SK-N-MC (cell line): Measurements from ENCODE around the gene ESR1.
"Not testable (repeated sequence)": the region's sequence is repeated elsewhere in the genome, so short reads cannot be mapped to it uniquely, and the experiment has no call there.

Source experiments
- DNase-seq: peaks from one replicate; pipeline ENCODE4 v3.0.0-alpha.2; 2011; ENCODE audit warnings: low read depth, low spot score
- H3K27ac ChIP-seq: fragments of 200-600 bp; sonication (generic); 2 replicates; pipeline ENCODE4 v1.5.1; 2016; ENCODE audit warnings: mixed run types
- H3K36me3 ChIP-seq: fragments of 200-600 bp; sonication (generic); 2 replicates; pipeline ENCODE4 v1.6.1; 2017; ENCODE audit warnings: antibody characterized with exemption, low read length, mixed read lengths; ENCODE audit not compliant: insufficient read depth
- H3K4me3 ChIP-seq: fragments of 200-600 bp; sonication (generic); 2 replicates; pipeline ENCODE4 v1.5.1; 2016
- H3K9ac ChIP-seq: fragments of 200-600 bp; sonication (generic); 2 replicates; pipeline ENCODE4 v1.8.0; 2017; ENCODE audit warnings: mixed run types, mixed read lengths; ENCODE audit not compliant: insufficient read length
- H3K9me3 ChIP-seq: fragments of 200-600 bp; sonication (generic); 2 replicates; pipeline ENCODE4 v1.6.1; 2017; ENCODE audit warnings: low read depth, mild to moderate bottlenecking, antibody characterized with exemption, low read length, moderate library complexity, mixed read lengths
- EZH2 ChIP-seq: fragments of 200-600 bp; sonication (generic); IDR thresholded peaks from one replicate; pipeline ENCODE4 v1.6.1; 2017; ENCODE audit warnings: antibody characterized with exemption
- FOXP2 ChIP-seq: optimal IDR thresholded peaks from 2 replicates; pipeline ENCODE3; 2011; ENCODE audit warnings: mild to moderate bottlenecking, moderate library complexity; ENCODE audit not compliant: insufficient read depth; ENCODE audit errors: extremely low read length, control extremely low read depth
- POLR2AphosphoS5 ChIP-seq: IDR thresholded peaks from 2 replicates; pipeline ENCODE4 v1.6.1; 2012; ENCODE audit warnings: mild to moderate bottlenecking, low read depth, low read length, borderline replicate concordance

ESR1 gene

DNA sequence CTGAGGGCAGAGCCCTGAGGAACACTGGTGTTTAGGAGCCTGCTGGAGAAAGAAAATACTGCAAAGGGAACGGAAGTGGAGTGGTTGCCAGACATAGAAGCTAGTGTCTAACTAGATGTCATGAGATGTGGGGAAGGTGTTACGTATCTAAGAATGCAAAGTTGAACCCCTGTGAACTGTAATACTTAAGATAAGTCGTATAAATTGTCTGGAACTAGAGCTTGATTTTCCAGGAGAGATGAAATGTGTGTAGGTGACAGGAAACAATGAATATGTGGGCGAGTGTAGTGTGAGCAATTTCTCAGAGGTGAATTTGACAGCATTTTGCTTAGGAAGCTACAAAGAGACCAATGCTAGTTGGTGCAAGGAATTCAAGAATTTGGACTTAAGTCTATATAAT is 27.9 kb downstream of the ESR1 start:
- Histone ChIP-seq H3K4me3 (no peak overlapping the region), H3K9me3 (no peaks in the 10 kb centered on the region), H3K27ac (no peak overlapping the region), H3K9ac (no peak overlapping the region), H3K36me3 (no peaks in the 10 kb centered on the region)
- no peak for TF ChIP-seq EZH2
- no peak for TF ChIP-seq POLR2AphosphoS5
- TF ChIP-seq FOXP2: no peak
- no peak for DNase-seq

DNA sequence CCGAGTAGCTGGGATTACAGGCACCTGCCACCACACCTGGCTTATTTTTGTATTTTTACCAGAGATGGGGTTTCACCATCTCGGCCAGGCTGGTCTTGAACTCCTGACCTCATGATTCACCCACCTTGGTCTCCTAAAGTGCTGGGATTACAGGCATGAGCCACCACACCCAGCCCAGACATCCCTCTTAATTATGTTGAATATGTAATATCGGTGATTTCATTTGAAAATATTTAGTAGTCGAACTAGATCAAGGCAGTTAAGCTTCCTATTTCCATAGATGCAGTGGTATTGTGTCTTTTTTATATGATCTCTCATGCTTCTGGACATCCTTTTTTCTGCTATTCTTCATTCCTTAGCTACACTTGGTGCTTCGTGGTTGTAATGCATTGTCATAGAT is 29.7 kb downstream of the ESR1 start:
- Histone ChIP-seq H3K9me3 (no peaks in the 10 kb centered on the region), H3K4me3 (no peak overlapping the region), H3K27ac (no peak overlapping the region), H3K36me3 (no peaks in the 10 kb centered on the region), H3K9ac (no peak overlapping the region)
- TF ChIP-seq EZH2 (no peak), FOXP2 (no peak), POLR2AphosphoS5 (no peak)
- no peak for DNase-seq

DNA sequence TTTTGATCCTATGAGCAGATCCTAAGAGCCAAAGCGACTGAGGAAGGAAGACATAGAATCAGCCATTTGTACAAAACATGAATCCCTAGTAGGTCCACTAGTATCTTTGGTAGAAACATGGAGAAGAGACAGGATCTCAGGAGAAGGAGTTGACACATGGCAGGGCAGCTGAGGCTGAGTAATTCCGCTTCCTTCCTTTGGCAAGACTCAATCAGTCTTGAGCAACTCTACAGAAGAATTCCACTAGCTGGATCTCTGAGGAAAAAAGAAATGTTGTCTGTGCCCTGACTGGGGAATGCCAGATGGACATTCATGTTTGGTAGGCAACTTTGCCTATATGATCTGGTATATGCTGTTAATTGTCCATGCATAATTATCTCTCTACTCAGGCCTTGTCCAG is 35.3 kb downstream of the ESR1 start:
- TF ChIP-seq EZH2: no peak
- TF ChIP-seq POLR2AphosphoS5: no peak
- no peak for TF ChIP-seq FOXP2
- Histone ChIP-seq H3K4me3 (no peak overlapping the region), H3K9me3 (no peaks in the 10 kb centered on the region), H3K27ac (no peak overlapping the region), H3K9ac (no peak overlapping the region), H3K36me3 (no peaks in the 10 kb centered on the region)
- DNase-seq: no peak

DNA sequence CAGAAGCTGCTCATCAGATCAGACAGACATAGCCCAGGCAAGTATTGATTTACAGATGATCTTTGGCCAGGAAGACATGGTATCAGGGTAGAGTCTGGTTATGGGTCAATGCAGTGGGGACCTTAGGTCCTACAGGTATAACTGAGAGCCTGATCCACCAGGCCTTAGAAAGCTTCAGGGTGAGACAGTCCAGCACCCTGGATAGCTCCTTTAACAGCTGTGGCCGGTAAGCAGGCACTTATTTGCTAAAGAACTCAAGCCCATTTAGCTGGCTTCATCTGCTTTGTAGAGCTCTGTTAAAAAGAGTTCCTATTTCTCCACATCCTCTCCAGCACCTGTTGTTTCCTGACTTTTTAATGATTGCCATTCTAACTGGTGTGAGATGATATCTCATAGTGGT is 39.6 kb downstream of the ESR1 start:
- H3K9me3 ChIP-seq: no peaks in the 10 kb centered on the region
- no peak overlapping the region for H3K4me3 ChIP-seq
- no peak overlapping the region for H3K9ac ChIP-seq
- no peaks in the 10 kb centered on the region for H3K36me3 ChIP-seq
- no peak for TF ChIP-seq POLR2AphosphoS5
- no peak for TF ChIP-seq EZH2
- DNase-seq: peak; percentile 32
- H3K27ac ChIP-seq: no peak overlapping the region

DNA sequence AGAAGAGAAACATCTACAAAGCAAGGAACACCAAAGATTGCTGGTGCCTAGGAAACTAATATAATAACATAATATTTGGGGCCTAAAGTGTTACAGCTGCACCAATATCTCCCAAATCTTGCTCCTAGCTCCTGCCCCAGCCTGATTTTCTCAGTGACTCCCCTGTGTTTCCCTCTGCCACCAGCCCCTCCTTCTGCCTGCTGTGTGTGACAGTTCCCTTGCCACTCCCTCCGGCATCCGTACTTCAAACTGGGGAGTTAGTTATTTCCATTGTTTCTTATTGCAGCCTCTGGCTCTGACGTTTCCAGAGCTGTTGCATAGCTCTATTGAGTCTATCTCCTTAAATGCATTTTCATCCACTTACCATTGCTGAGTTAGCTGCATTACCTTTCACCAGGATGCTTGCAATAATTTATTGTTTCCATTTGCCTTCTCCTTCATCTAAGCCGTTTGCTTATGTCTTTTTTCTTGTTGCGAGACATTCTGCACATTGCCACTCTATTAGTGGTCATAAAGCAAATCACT is 43.1 kb downstream of the ESR1 start:
- Histone ChIP-seq H3K4me3 (no peak overlapping the region), H3K36me3 (no peaks in the 10 kb centered on the region), H3K9me3 (no peaks in the 10 kb centered on the region), H3K27ac (no peak overlapping the region), H3K9ac (no peak overlapping the region)
- no peak for DNase-seq
- TF ChIP-seq EZH2 (no peak), FOXP2 (no peak), POLR2AphosphoS5 (no peak)

DNA sequence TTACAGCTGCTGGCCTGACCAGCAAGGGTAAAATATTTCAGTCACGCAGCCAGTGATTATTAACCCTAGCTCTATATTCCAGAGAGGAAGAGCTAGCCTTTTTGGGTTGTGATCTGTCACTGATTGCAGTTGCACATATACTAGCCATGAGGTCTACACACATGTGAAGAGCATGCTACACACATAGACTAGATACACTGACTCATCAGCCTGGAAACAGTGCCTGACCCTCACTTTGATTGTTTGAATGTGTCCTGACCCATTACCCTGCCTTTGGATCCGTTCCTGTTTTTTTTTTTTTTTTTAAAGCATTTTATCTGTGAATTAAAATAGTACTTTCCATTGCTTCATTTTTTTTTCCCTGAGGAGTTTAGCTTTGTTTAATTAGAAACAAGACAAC is 50.8 kb downstream of the ESR1 start:
- Histone ChIP-seq H3K36me3 (no peaks in the 10 kb centered on the region), H3K9ac (no peak overlapping the region), H3K9me3 (no peaks in the 10 kb centered on the region), H3K4me3 (no peak overlapping the region), H3K27ac (no peak overlapping the region)
- DNase-seq: no peak
- no peak for TF ChIP-seq FOXP2
- TF ChIP-seq POLR2AphosphoS5: no peak
- TF ChIP-seq EZH2: no peak

DNA sequence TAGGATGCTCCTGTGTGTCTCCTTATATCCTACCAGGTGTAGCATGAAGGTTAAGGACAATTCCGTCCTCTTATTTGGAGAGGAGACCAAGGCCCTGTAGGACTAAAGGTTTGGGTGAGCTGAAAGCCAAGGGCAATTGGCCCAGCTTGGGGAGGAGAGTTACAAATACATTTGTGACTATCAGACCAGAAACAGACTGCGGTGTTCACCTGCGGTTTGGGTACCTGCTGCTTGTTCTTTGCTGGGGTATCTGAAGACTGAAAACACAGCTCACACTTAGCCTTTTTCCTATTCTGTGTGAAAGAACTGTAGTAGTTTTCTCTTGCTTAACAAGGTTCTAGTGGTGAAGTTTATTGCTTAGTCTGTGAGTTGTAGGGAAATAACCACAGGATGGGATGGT is 55.0 kb downstream of the ESR1 start:
- H3K9me3 ChIP-seq: no peaks in the 10 kb centered on the region
- H3K27ac ChIP-seq: no peak overlapping the region
- TF ChIP-seq POLR2AphosphoS5: no peak
- no peak for TF ChIP-seq FOXP2
- no peak for TF ChIP-seq EZH2
- DNase-seq: no peak
- H3K36me3 ChIP-seq: no peaks in the 10 kb centered on the region
- H3K4me3 ChIP-seq: no peak overlapping the region
- H3K9ac ChIP-seq: no peak overlapping the region

DNA sequence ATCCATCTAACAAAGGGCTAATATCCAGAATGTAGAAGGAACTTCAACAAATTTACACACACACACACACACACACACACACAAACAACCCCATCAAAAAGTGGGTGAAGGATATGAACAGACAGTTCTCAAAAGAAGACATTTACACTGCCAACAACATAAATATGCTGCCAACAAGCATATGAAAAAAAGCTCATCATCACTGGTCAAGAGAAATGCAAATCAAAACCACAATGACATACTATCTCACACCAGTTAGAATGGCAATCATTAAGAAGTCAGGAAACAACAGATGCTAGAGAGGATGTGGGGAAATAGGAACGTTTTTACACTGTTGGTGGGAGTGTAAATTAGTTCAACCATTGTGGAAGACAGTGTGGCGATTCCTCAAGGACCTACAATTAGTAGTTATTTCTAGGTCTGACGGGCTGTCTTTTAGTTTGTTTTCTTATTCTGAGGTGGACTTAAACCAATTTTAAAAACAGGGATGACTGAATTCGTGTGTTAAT is 59.9 kb downstream of the ESR1 start:
- not testable (repeated sequence) for H3K9ac ChIP-seq, H3K4me3 ChIP-seq, H3K36me3 ChIP-seq, DNase-seq, H3K27ac ChIP-seq, H3K9me3 ChIP-seq

DNA sequence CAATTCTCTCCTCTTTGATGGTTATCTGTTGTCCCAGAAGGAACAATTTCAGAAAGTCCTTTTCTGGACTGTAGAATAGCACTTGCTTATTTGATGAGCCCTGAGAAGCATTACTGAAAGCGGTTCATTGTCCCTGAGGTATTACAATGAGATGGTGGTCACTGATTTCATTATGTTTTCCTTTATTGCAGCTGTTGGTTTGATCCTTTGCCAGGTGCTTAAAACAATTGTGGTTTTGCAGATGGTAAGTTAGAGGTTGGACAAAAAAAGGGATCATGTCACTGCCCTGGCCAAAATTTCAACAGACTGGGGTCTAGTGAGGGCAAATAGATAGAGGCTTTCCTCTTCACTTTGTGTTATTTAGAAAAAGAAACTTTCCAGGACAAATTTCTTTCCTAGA is 61.9 kb downstream of the ESR1 start:
- Histone ChIP-seq H3K9ac (no peak overlapping the region), H3K4me3 (no peak overlapping the region), H3K9me3 (no peaks in the 10 kb centered on the region), H3K36me3 (no peaks in the 10 kb centered on the region), H3K27ac (no peak overlapping the region)
- TF ChIP-seq POLR2AphosphoS5: no peak
- TF ChIP-seq FOXP2: no peak
- TF ChIP-seq EZH2: no peak
- DNase-seq: no peak
